Natural killer cell treated with Interleukin-12 subunit alpha and Interleukin-12 subunit beta and Interleukin-15 and Interleukin-18, amount 100 ng/mL, for 72 hours (primary cell): ENCODE results near the gene KCTD8. TPM values are rescaled to one million over a fixed set of nuclear protein-coding genes. Genes with fewer than 3 reads are reported as not detected.

ENCODE experiments used
- total RNA-seq, 2 donors: library from RNA; stranded (reverse); gene quantifications; one replicate each; pipeline ENCODE4 v1.2.3, GENCODE V29; 2022

Gene KCTD8
- total RNA-seq, 2 donors from 2014 or later: not detected

Other genes with a start within 250 kb of the KCTD8 start
- gene YIPF7, start 202.8 kb upstream of the KCTD8 start, total RNA-seq: not detected
- 10 to 100 TPM; 19.0 to 22.6 TPM for gene GUF1, start 229.6 kb upstream of the KCTD8 start, total RNA-seq